Gastrocnemius medialis (tissue), 4 donors: Measurements from ENCODE around the gene DPP3.

Experiments used
- CTCF ChIP-seq, 5 experiments: fragments of 450-650 bp in 3 of 5; fragments of 200-600 bp in 2 of 5; sonication (generic) in 2 of 5; IDR thresholded peaks in 4 of 5; conservative IDR thresholded peaks in 1 of 5; 1 replicate in 4 of 5; 2 replicates in 1 of 5; pipeline ENCODE4 v1.5.1; 2016 to 2019; ENCODE audit warnings: antibody characterized with exemption in 5 of 5, mild to moderate bottlenecking in 3 of 5, moderate library complexity in 3 of 5
- POLR2A ChIP-seq, 2 donors: fragments of 450-650 bp; IDR thresholded peaks; one replicate each; pipeline ENCODE4 v1.6.1; 2017; ENCODE audit warnings: antibody characterized with exemption in 2 of 2, mild to moderate bottlenecking in 2 of 2, moderate library complexity in 2 of 2

- TF ChIP-seq POLR2A (IDR thresholded peaks at IDR 0.05) (no peak), CTCF (IDR thresholded peaks at IDR 0.05 in 4 of 5, conservative IDR thresholded peaks at IDR 0.05 in 1 of 5) (no peak)
Measured at GRCh38 chr11:66457826-66458225, 22.4 kb upstream of the DPP3 start.
